Urothelium cell line (cell line): ENCODE results near the gene RAPH1.
"Not testable (repeated sequence)": the region's sequence is repeated elsewhere in the genome, so short reads cannot be mapped to it uniquely, and the experiment has no call there.

Experiments
- DNase-seq: peaks from one replicate; pipeline ENCODE4 v3.0.0; 2011; ENCODE audit warnings: low spot score, mixed read lengths
- FAIRE-seq: peaks from 2 replicates; lab custom pipeline; 2011; peaks lifted over from hg19 to GRCh38; lab: Jason Lieb, UNC

RAPH1 gene

GRCh38 chr2:203547356-203547755, 12.3 kb upstream of the RAPH1 start:
- FAIRE-seq, result no peak
- no peak for DNase-seq

GRCh38 chr2:203544402-203544801, 9.3 kb upstream of the RAPH1 start:
- DNase-seq (no peak), FAIRE-seq (no peak)

GRCh38 chr2:203543898-203544328, 8.8 kb upstream of the RAPH1 start:
- DNase-seq (no peak), FAIRE-seq (no peak)

- DNase-seq, FAIRE-seq: not testable (repeated sequence)
These were observed 5.5 kb upstream of the RAPH1 start for GRCh38 chr2:203540598-203540997.

GRCh38 chr2:203538237-203538636, 3.1 kb upstream of the RAPH1 start:
- FAIRE-seq, DNase-seq: not testable (repeated sequence)

GRCh38 chr2:203536586-203536951, 1.5 kb upstream of the RAPH1 start:
- FAIRE-seq, DNase-seq: not testable (repeated sequence)

GRCh38 chr2:203535784-203536585, 884 bp upstream of the RAPH1 start:
- DNase-seq, result no peak
- FAIRE-seq, result no peak

- FAIRE-seq (no peak), DNase-seq (no peak)
These were observed 452 bp downstream of the RAPH1 start for GRCh38 chr2:203534621-203535077.

- no peak for FAIRE-seq
- peak; percentile 27 for DNase-seq
These were observed 1.2 kb downstream of the RAPH1 start for GRCh38 chr2:203533676-203534591.

GRCh38 chr2:203532957-203533658, 2.0 kb downstream of the RAPH1 start:
- FAIRE-seq, result no peak
- DNase-seq, result peak; percentile 36

GRCh38 chr2:203527719-203528118, 7.4 kb downstream of the RAPH1 start:
- FAIRE-seq, result no peak

GRCh38 chr2:203513268-203513667, 21.8 kb downstream of the RAPH1 start:
- not testable (repeated sequence) for FAIRE-seq

More at GRCh38 chr2:203527719-203528118, 7.4 kb downstream of the RAPH1 start:
- DNase-seq, result no peak

GRCh38 chr2:203510941-203511305, 24.2 kb downstream of the RAPH1 start:
- no peak for FAIRE-seq
- no peak for DNase-seq

More at GRCh38 chr2:203513268-203513667, 21.8 kb downstream of the RAPH1 start:
- DNase-seq, result not testable (repeated sequence)

GRCh38 chr2:203510256-203510940, 24.7 kb downstream of the RAPH1 start:
- no peak for DNase-seq
- no peak for FAIRE-seq

GRCh38 chr2:203503460-203503859, 31.6 kb downstream of the RAPH1 start:
- not testable (repeated sequence) for FAIRE-seq, DNase-seq

- no peak for FAIRE-seq
- DNase-seq, result no peak
These were observed 33.2 kb downstream of the RAPH1 start for GRCh38 chr2:203501873-203502272.

GRCh38 chr2:203500951-203501350, 34.1 kb downstream of the RAPH1 start:
- FAIRE-seq (no peak), DNase-seq (no peak)

- no peak for FAIRE-seq
- DNase-seq, result no peak
These were observed 34.8 kb downstream of the RAPH1 start for GRCh38 chr2:203500297-203500696.

- FAIRE-seq (no peak), DNase-seq (peak; percentile 42)
These were observed 36.9 kb downstream of the RAPH1 start for GRCh38 chr2:203498161-203498560.

GRCh38 chr2:203492965-203493364, 42.1 kb downstream of the RAPH1 start:
- DNase-seq (no peak), FAIRE-seq (no peak)
